Neural cell (in vitro differentiated cells): ENCODE data around the gene SMIM7. TPM values are rescaled to one million over a fixed set of nuclear protein-coding genes. Genes with fewer than 3 reads are reported as not detected.

Experiments
- H2AFZ ChIP-seq: fragments of 200-600, 300-800 bp; sonication (generic), shearing (Covaris generic); 2 replicates; pipeline ENCODE4 v1.6.0; 2014; ENCODE audit warnings: low read depth, mild to moderate bottlenecking, antibody characterized with exemption, low read length, moderate library complexity
- H3F3A ChIP-seq: fragments of 200-600 bp; shearing (Covaris generic); 2 replicates; pipeline ENCODE4 v1.6.1; 2016; ENCODE audit warnings: mild to moderate bottlenecking, moderate library complexity, mixed read lengths, antibody characterized with exemption, low read length; ENCODE audit not compliant: insufficient read depth, poor library complexity, severe bottlenecking
- H3K27ac ChIP-seq: fragments of 200-600, 300-800 bp; sonication (generic), shearing (Covaris generic); 2 replicates; pipeline ENCODE4 v1.5.1; 2014; ENCODE audit warnings: mild to moderate bottlenecking, low read length, moderate library complexity
- H3K27me3 ChIP-seq: fragments of 300-800, 200-600 bp; sonication (generic), shearing (Covaris generic); 2 replicates; pipeline ENCODE4 v1.6.0; 2014; ENCODE audit warnings: mild to moderate bottlenecking, low read depth, low read length, moderate library complexity; ENCODE audit not compliant: insufficient read depth
- H3K36me3 ChIP-seq: fragments of 300-800, 200-600 bp; sonication (generic), shearing (Covaris generic); 2 replicates; pipeline ENCODE4 v1.5.1; 2014; ENCODE audit warnings: mild to moderate bottlenecking, antibody characterized with exemption, low read length, moderate library complexity; ENCODE audit not compliant: insufficient read depth
- H3K4me2 ChIP-seq: fragments of 300-800, 200-600 bp; sonication (generic), shearing (Covaris generic); 2 replicates; pipeline ENCODE4 v1.6.0; 2014; ENCODE audit warnings: mild to moderate bottlenecking, low read length
- H3K4me3 ChIP-seq: fragments of 300-800, 200-600 bp; sonication (generic), shearing (Covaris generic); 2 replicates; pipeline ENCODE4 v1.5.1; 2014; ENCODE audit warnings: mild to moderate bottlenecking, low read length, moderate library complexity
- H3K79me2 ChIP-seq: fragments of 200-600 bp; shearing (Covaris generic); replicated peaks from 2 replicates; pipeline ENCODE4 v1.6.0; 2014; ENCODE audit warnings: mild to moderate bottlenecking, low read length, moderate library complexity; ENCODE audit not compliant: insufficient read depth
- H3K9ac ChIP-seq: fragments of 300-800, 200-600 bp; sonication (generic), shearing (Covaris generic); 2 replicates; pipeline ENCODE4 v1.6.1; 2016; ENCODE audit warnings: mild to moderate bottlenecking, low read length, mixed read lengths
- H3K9me2 ChIP-seq: fragments of 200-600 bp; shearing (Covaris generic); 2 replicates; pipeline ENCODE4 v1.6.1; 2016; ENCODE audit warnings: mild to moderate bottlenecking, low read length, mixed read lengths; ENCODE audit not compliant: insufficient read depth
- H3K9me3 ChIP-seq: fragments of 200-600, 300-800 bp; sonication (generic), shearing (Covaris generic); 2 replicates; pipeline ENCODE4 v1.6.1; 2016; ENCODE audit warnings: mild to moderate bottlenecking, mixed run types, low read length, moderate library complexity, mixed read lengths
- H4K20me1 ChIP-seq: fragments of 200-600 bp; shearing (Covaris generic); 2 replicates; pipeline ENCODE4 v1.6.1; 2016; ENCODE audit warnings: mild to moderate bottlenecking, mixed run types; ENCODE audit not compliant: insufficient read depth
- EP300 ChIP-seq: fragments of 450-650 bp; conservative IDR thresholded peaks from 2 replicates; pipeline ENCODE4 v1.6.1; 2014; ENCODE audit warnings: antibody characterized with exemption, mild to moderate bottlenecking, moderate library complexity; ENCODE audit not compliant: poor library complexity, severe bottlenecking
- EZH2 ChIP-seq: fragments of 200-600, 300-800 bp; shearing (Covaris generic), sonication (generic); IDR thresholded peaks from 2 replicates; pipeline ENCODE4 v1.6.1; 2014; ENCODE audit warnings: antibody characterized with exemption, low read length, borderline replicate concordance, mild to moderate bottlenecking; ENCODE audit not compliant: insufficient read depth, poor library complexity, severe bottlenecking
- MXI1 ChIP-seq: fragments of 450-650 bp; conservative IDR thresholded peaks from 2 replicates; pipeline ENCODE4 v1.6.1; 2014; ENCODE audit warnings: antibody characterized with exemption, mild to moderate bottlenecking; ENCODE audit not compliant: poor library complexity, severe bottlenecking
- POLR2AphosphoS5 ChIP-seq: IDR thresholded peaks from 2 replicates; pipeline ENCODE4 v1.6.1; 2012
- RAD21 ChIP-seq: fragments of 450-650 bp; conservative IDR thresholded peaks from 2 replicates; pipeline ENCODE4 v1.6.1; 2014; ENCODE audit warnings: antibody characterized with exemption, mild to moderate bottlenecking, moderate library complexity
- SMC3 ChIP-seq: fragments of 450-650 bp; conservative IDR thresholded peaks from 2 replicates; pipeline ENCODE4 v1.6.1; 2014; ENCODE audit warnings: antibody characterized with exemption, mild to moderate bottlenecking, moderate library complexity; ENCODE audit not compliant: poor library complexity
- TAF1 ChIP-seq: IDR thresholded peaks from 2 replicates; pipeline ENCODE4 v1.6.1; 2012; ENCODE audit warnings: low read depth
- polyA plus RNA-seq: library from polyadenylated mRNA; depleted of rRNA; stranded (reverse); fragments of >200 nt; gene quantifications from 2 replicates; pipeline ENCODE4 v1.2.3, GENCODE V29; 2014
- TF ChIP-seq, protein P1 (sequence below): IDR thresholded peaks from 2 replicates; pipeline ENCODE4 v1.6.1; 2012; ENCODE audit warnings: borderline replicate concordance
- TF ChIP-seq, protein P2 (sequence below): fragments of 450-650 bp; IDR thresholded peaks from 2 replicates; pipeline ENCODE4 v1.5.1; 2014; ENCODE audit warnings: antibody characterized with exemption, mild to moderate bottlenecking, moderate library complexity; ENCODE audit not compliant: poor library complexity, severe bottlenecking

SMIM7 gene
- polyA plus RNA-seq, 1 donor from 2014 or later: 153 TPM

DNA sequence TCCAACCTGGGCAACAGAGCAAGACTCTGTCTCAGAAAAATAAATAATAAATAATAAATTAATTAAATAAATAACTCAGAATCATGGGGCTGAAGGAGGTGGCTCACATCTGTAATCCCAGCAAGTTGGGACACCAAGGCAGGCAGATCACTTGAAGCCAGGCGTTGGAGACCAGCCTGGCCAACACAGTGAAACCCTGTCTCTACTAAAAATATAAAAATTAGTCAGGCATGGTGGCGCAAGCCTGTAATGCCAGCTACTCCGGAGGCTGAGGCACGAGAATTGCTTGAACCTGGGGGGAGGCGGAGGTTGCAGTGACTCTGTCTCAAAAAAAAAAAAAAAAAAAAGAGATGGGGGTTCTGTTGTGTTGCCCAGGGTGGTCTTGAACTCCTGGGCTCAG is 8.2 kb upstream of the SMIM7 start:
- TF ChIP-seq TAF1: no peak
- no peak for TF ChIP-seq SMC3
- no peak for TF ChIP-seq RAD21
- no peak for TF ChIP-seq MXI1
- TF ChIP-seq POLR2AphosphoS5: no peak
- TF ChIP-seq EP300: no peak
- no peak for TF ChIP-seq EZH2
- TF ChIP-seq, protein P1, sequence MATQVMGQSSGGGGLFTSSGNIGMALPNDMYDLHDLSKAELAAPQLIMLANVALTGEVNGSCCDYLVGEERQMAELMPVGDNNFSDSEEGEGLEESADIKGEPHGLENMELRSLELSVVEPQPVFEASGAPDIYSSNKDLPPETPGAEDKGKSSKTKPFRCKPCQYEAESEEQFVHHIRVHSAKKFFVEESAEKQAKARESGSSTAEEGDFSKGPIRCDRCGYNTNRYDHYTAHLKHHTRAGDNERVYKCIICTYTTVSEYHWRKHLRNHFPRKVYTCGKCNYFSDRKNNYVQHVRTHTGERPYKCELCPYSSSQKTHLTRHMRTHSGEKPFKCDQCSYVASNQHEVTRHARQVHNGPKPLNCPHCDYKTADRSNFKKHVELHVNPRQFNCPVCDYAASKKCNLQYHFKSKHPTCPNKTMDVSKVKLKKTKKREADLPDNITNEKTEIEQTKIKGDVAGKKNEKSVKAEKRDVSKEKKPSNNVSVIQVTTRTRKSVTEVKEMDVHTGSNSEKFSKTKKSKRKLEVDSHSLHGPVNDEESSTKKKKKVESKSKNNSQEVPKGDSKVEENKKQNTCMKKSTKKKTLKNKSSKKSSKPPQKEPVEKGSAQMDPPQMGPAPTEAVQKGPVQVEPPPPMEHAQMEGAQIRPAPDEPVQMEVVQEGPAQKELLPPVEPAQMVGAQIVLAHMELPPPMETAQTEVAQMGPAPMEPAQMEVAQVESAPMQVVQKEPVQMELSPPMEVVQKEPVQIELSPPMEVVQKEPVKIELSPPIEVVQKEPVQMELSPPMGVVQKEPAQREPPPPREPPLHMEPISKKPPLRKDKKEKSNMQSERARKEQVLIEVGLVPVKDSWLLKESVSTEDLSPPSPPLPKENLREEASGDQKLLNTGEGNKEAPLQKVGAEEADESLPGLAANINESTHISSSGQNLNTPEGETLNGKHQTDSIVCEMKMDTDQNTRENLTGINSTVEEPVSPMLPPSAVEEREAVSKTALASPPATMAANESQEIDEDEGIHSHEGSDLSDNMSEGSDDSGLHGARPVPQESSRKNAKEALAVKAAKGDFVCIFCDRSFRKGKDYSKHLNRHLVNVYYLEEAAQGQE: no peak
- TF ChIP-seq, protein P2, sequence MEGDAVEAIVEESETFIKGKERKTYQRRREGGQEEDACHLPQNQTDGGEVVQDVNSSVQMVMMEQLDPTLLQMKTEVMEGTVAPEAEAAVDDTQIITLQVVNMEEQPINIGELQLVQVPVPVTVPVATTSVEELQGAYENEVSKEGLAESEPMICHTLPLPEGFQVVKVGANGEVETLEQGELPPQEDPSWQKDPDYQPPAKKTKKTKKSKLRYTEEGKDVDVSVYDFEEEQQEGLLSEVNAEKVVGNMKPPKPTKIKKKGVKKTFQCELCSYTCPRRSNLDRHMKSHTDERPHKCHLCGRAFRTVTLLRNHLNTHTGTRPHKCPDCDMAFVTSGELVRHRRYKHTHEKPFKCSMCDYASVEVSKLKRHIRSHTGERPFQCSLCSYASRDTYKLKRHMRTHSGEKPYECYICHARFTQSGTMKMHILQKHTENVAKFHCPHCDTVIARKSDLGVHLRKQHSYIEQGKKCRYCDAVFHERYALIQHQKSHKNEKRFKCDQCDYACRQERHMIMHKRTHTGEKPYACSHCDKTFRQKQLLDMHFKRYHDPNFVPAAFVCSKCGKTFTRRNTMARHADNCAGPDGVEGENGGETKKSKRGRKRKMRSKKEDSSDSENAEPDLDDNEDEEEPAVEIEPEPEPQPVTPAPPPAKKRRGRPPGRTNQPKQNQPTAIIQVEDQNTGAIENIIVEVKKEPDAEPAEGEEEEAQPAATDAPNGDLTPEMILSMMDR: no peak
- Histone ChIP-seq H3K9me3 (no peaks in the 10 kb centered on the region), H3K27me3 (no peaks in the 10 kb centered on the region), H4K20me1 (no peaks in the 10 kb centered on the region), H3K9ac (no peak overlapping the region), H2AFZ (no peak overlapping the region), H3K4me3 (no peak overlapping the region), H3K9me2 (no peaks in the 10 kb centered on the region), H3K36me3 (no peaks in the 10 kb centered on the region), H3K27ac (no peak overlapping the region), H3F3A (no peaks in the 10 kb centered on the region), H3K79me2 (no peaks in the 10 kb centered on the region), H3K4me2 (no peak overlapping the region)

DNA sequence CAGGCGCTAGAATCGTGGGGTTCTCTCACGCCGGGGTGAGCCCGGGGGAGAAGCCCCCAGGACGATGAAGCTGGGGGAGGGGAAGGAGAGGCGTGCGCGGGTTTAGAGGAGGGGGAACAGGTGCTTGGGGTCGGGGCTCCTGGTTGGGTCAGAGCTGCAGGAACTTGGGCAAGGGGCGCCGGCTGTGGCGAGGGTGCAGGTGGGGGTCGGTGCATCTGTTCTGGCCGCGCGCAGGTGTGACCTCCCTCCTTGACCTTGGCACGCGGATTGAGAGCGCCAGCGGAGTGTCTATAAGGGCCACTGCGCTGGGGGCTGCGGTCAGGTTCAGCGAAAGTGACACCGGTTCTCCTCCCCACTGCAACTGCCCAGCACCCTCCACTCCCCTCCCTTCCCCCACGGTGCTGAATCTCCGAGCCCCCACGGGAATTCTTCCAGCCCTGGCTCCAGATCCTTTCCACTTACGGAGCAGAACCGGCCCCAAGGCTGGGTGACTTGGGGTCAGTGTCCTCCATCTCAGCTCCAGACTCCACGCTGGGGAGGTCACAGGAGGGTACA is 1.6 kb upstream of the SMIM7 start:
- peak overlapping the region; percentile 68 for H3K4me2 ChIP-seq
- no peaks in the 10 kb centered on the region for H3K9me2 ChIP-seq
- H3K79me2 ChIP-seq: peaks cover 19% of the 10 kb centered on the region
- no peaks in the 10 kb centered on the region for H3K9me3 ChIP-seq
- no peaks in the 10 kb centered on the region for H3K36me3 ChIP-seq
- H3F3A ChIP-seq: no peaks in the 10 kb centered on the region
- peaks cover 12% of the 10 kb centered on the region for H3K27me3 ChIP-seq
- peak overlapping the region; percentile 61 for H3K9ac ChIP-seq
- TF ChIP-seq RAD21 (no peak), TAF1 (no peak), EP300 (no peak), MXI1 (no peak), SMC3 (no peak)
- TF ChIP-seq, protein P2: no peak
- TF ChIP-seq, protein P1: no peak
- no peaks in the 10 kb centered on the region for H4K20me1 ChIP-seq
- H3K4me3 ChIP-seq: peak overlapping the region; percentile 93
- no peak overlapping the region for H3K27ac ChIP-seq
- peak overlapping the region; percentile 8 for H2AFZ ChIP-seq
